ENCODE measurements around the gene HID1. TPM values are rescaled to one million over a fixed set of nuclear protein-coding genes. Genes with fewer than 3 reads are reported as not detected.

HID1 gene
- total RNA-seq, 3 donors from 2014 or later (not counting 1 experiment from before 2014, with no cell fraction given) = 0.66 to 9.5 (median 2.8) TPM

- DNase-seq = peak in 1 of 2 donors; percentile 43
- no peak for TF ChIP-seq CTCF (IDR thresholded peaks at IDR 0.05)
- Mint-ChIP-seq H3K27ac (no peak within 1 kb of the TSS), H3K4me3 (peak within 1 kb of the TSS; percentile 73), H3K4me1 (peaks cover 0 to 22% of the 10 kb centered on the region in 2 donors), H3K27me3 (ENCODE audit: low read depth in 2 of 2) (peaks cover 36 to 37% of the 10 kb centered on the region in 2 donors), H3K9me3 (no peaks in the 10 kb centered on the region), H3K36me3 (no peaks in the 10 kb centered on the region)
- Histone ChIP-seq H3K36me3 (ENCODE audit: control insufficient read depth, insufficient read depth, low read length) (no peaks in the 10 kb centered on the region), H3K4me1 (ENCODE audit: control insufficient read depth, insufficient read depth, low read length) (peaks cover 23% of the 10 kb centered on the region), H3K4me3 (ENCODE audit: low read length) (peak within 1 kb of the TSS; percentile 20), H3K27ac (ENCODE audit: low read length) (no peak within 1 kb of the TSS), H3K27me3 (ENCODE audit: control insufficient read depth, insufficient read depth, low read length) (peaks cover 37% of the 10 kb centered on the region), H3K9me3 (ENCODE audit: control insufficient read depth, insufficient read depth, low read length) (no peaks in the 10 kb centered on the region)
- ATAC-seq = no peak
- 5% methylated on average over 51 of the region's 54 CpGs for WGBS (ENCODE audit: insufficient coverage)
- intact Hi-C loops (cut with micrococcal nuclease) = loop anchor here (5.0 kb wide), 1 partner anchor 33 kb away; no protein-coding TSS in a partner anchor
Measured at GRCh38 chr17:74924250-74924948, 48.2 kb downstream of the HID1 start, which contains the start of gene OTOP2. Gene OTOP2 (plus strand): TSS chr17:74924273. CDS start chr17:74924633, 360 bp downstream.

GRCh38 chr17:74923538-74924249, 48.9 kb downstream of the HID1 start:
- H3K4me1 Mint-ChIP-seq = peaks cover 0 to 22% of the 10 kb centered on the region in 2 donors
- H3K27ac ChIP-seq (ENCODE audit: low read length) = no peak overlapping the region
- DNase-seq = peak; percentile 77 to 83
- WGBS (ENCODE audit: insufficient coverage) = 4% methylated on average over 59 of the region's 59 CpGs
- peak overlapping the region; percentile 20 for H3K4me3 ChIP-seq (ENCODE audit: low read length)
- H3K4me1 ChIP-seq (ENCODE audit: control insufficient read depth, insufficient read depth, low read length) = peaks cover 23% of the 10 kb centered on the region
- no peak overlapping the region for H3K27ac Mint-ChIP-seq
- peak; percentile 84 to 85 (median 84) for ATAC-seq
- TF ChIP-seq CTCF (IDR thresholded peaks at IDR 0.05) = peak; percentile 88
- H3K36me3 ChIP-seq (ENCODE audit: control insufficient read depth, insufficient read depth, low read length) = no peaks in the 10 kb centered on the region
- no peaks in the 10 kb centered on the region for H3K9me3 Mint-ChIP-seq
- no peaks in the 10 kb centered on the region for H3K9me3 ChIP-seq (ENCODE audit: control insufficient read depth, insufficient read depth, low read length)
- H3K27me3 ChIP-seq (ENCODE audit: control insufficient read depth, insufficient read depth, low read length) = peaks cover 37% of the 10 kb centered on the region
- H3K27me3 Mint-ChIP-seq (ENCODE audit: low read depth in 2 of 2) = peaks cover 30 to 36% of the 10 kb centered on the region in 2 donors
- H3K4me3 Mint-ChIP-seq = no peak overlapping the region
- no peaks in the 10 kb centered on the region for H3K36me3 Mint-ChIP-seq
- intact Hi-C loops (cut with micrococcal nuclease) = loop anchor here (5.0 kb wide), 1 partner anchor 34 kb away; no protein-coding TSS in a partner anchor

GRCh38 chr17:74922694-74923537, 49.6 kb downstream of the HID1 start, which contains the start of gene USH1G:
Gene USH1G (minus strand): TSS chr17:74923255. CDS start chr17:74923073, 182 bp downstream.
- peaks cover 22 to 36% of the 10 kb centered on the region in 2 donors for H3K27me3 Mint-ChIP-seq (ENCODE audit: low read depth in 2 of 2)
- DNase-seq (no peak), ATAC-seq (peak; percentile 33 to 59 (median 49))

More at GRCh38 chr17:74922694-74923537, 49.6 kb downstream of the HID1 start, which contains the start of gene USH1G:
- peaks cover 37% of the 10 kb centered on the region for H3K27me3 ChIP-seq (ENCODE audit: control insufficient read depth, insufficient read depth, low read length)
- peak within 1 kb of the TSS; percentile 20 for H3K4me3 ChIP-seq (ENCODE audit: low read length)
- H3K4me1 Mint-ChIP-seq = peaks cover 0 to 22% of the 10 kb centered on the region in 2 donors
- H3K27ac Mint-ChIP-seq = no peak within 1 kb of the TSS
- no peak for TF ChIP-seq CTCF (IDR thresholded peaks at IDR 0.05)
- H3K4me1 ChIP-seq (ENCODE audit: control insufficient read depth, insufficient read depth, low read length) = peaks cover 23% of the 10 kb centered on the region
- no peaks in the 10 kb centered on the region for H3K36me3 Mint-ChIP-seq
- H3K9me3 ChIP-seq (ENCODE audit: control insufficient read depth, insufficient read depth, low read length) = no peaks in the 10 kb centered on the region
- intact Hi-C loops (cut with micrococcal nuclease) = loop anchor here (5.0 kb wide), 1 partner anchor 34 kb away; no protein-coding TSS in a partner anchor
- no peaks in the 10 kb centered on the region for H3K36me3 ChIP-seq (ENCODE audit: control insufficient read depth, insufficient read depth, low read length)
- peak within 1 kb of the TSS; percentile 73 for H3K4me3 Mint-ChIP-seq
- no peak within 1 kb of the TSS for H3K27ac ChIP-seq (ENCODE audit: low read length)
- no peaks in the 10 kb centered on the region for H3K9me3 Mint-ChIP-seq
- WGBS (ENCODE audit: insufficient coverage) = 6% methylated on average over 57 of the region's 57 CpGs
